ENCODE results near the gene ALOX5. TPM values are rescaled to one million over a fixed set of nuclear protein-coding genes. Genes with fewer than 3 reads are reported as not detected.

Gene ALOX5
- total and polyA plus RNA-seq, 2 experiments from 2014 or later, result 3.7 to 5.4 TPM

- TF ChIP-seq REST (IDR thresholded peaks at IDR 0.05; ENCODE audit: unreplicated experiment), result no peak
- no peak for TF ChIP-seq EZH2phosphoT487 (IDR thresholded peaks at IDR 0.05; ENCODE audit: unreplicated experiment)
- TF ChIP-seq JUNB (IDR thresholded peaks at IDR 0.05; ENCODE audit: unreplicated experiment), result no peak
- no peak for TF ChIP-seq CREB1 (CRISPR knock-in tag; IDR thresholded peaks at IDR 0.05; ENCODE audit: low read depth)
- no peak for TF ChIP-seq ZNF331 (CRISPR knock-in tag; IDR thresholded peaks at IDR 0.05; ENCODE audit: low read depth)
- TF ChIP-seq CTCF (conservative IDR thresholded peaks at IDR 0.05; ENCODE audit: low read depth in 2 of 2), result no peak
- no peak for TF ChIP-seq ETS1 (IDR thresholded peaks at IDR 0.05)
- TF ChIP-seq EZH2 (IDR thresholded peaks at IDR 0.05; ENCODE audit: low read depth, unreplicated experiment), result no peak
- TF ChIP-seq STAT1 (IDR thresholded peaks at IDR 0.05; ENCODE audit: unreplicated experiment), result no peak
These were observed 55.8 kb downstream of the ALOX5 start (continued) for GRCh38 chr10:45429790-45430189.

GRCh38 chr10:45432113-45432512, 58.1 kb downstream of the ALOX5 start:
- H3K4me2 ChIP-seq, result no peak overlapping the region
- H4K20me1 ChIP-seq (replicated peaks; ENCODE audit: insufficient read depth), result no peaks in the 10 kb centered on the region
- no peaks in the 10 kb centered on the region for H3F3A ChIP-seq (replicated peaks; ENCODE audit: low read depth)
- TF ChIP-seq ZNF114 (CRISPR knock-in tag; IDR thresholded peaks at IDR 0.05) (no peak), NANOG (IDR thresholded peaks at IDR 0.05; ENCODE audit: borderline replicate concordance) (no peak), ZNF462 (CRISPR knock-in tag; IDR thresholded peaks at IDR 0.05) (no peak), CREB1 (CRISPR knock-in tag; IDR thresholded peaks at IDR 0.05; ENCODE audit: low read depth) (no peak), EZH2 (IDR thresholded peaks at IDR 0.05; ENCODE audit: low read depth, unreplicated experiment) (no peak), JUNB (IDR thresholded peaks at IDR 0.05; ENCODE audit: unreplicated experiment) (no peak)
- Mint-ChIP-seq H3K27me3 (ENCODE audit: insufficient read depth, low read depth, poor library complexity) (peaks cover 7% of the 10 kb centered on the region), H3K4me3 (no peak overlapping the region), H3K36me3 (ENCODE audit: low read depth) (no peaks in the 10 kb centered on the region), H3K27ac (no peak overlapping the region), H3K4me1 (peaks cover 21% of the 10 kb centered on the region), H3K9me3 (peaks cover 8% of the 10 kb centered on the region; the same call in 2 of the 3 replicates)
- no peaks in the 10 kb centered on the region for H3K27me3 ChIP-seq (ENCODE audit: insufficient read depth)
- H3K4me1 ChIP-seq (ENCODE audit: insufficient read depth), result 0 out of 2 replicates have a peak, but pooled peaks cover 14% of the 10 kb centered on the region
- no peaks in the 10 kb centered on the region for H3K9me2 ChIP-seq (ENCODE audit: insufficient read depth)
- no peaks in the 10 kb centered on the region for H3K79me2 ChIP-seq (replicated peaks; ENCODE audit: insufficient read depth)
- no peaks in the 10 kb centered on the region for H3K36me3 ChIP-seq (ENCODE audit: insufficient read depth)
- H2AFZ ChIP-seq, result no peak overlapping the region
- no peak overlapping the region for H3K4me3 ChIP-seq
- H3K27ac ChIP-seq (ENCODE audit: low read depth), result no peak overlapping the region
- DNase-seq (ENCODE audit: low spot score) (no peak), ATAC-seq (no peak)

All from GM23338 (cell line).